ENCODE results near the gene LIMS1. TPM values are rescaled to one million over a fixed set of nuclear protein-coding genes. Genes with fewer than 3 reads are reported as not detected.

Gene LIMS1
- total and polyA plus RNA-seq, 2 donors (not counting 3 experiments of a cell fraction or from before 2014, with no cell fraction given) = 153 to 229 TPM

DNA sequence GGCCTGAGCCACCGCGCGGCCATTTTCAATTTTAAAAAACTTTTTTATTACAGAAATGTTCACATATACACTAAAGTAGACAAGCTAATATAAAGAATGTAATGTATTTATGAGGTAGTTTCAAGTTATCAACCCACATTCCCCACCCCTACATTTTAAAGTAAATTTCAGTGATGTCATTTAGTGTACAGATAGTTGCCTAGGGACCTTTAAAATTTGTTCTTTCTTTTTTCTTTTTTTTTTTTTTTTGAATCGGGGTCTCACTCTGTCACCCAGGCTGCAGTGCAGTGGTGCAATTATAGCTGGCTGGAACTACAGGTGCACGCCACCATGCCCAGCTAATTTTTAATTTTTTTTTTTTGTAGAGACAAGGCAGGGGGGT, 2.6 kb upstream of the LIMS1 start:
- ChIA-PET CTCF (no interaction called here), POLR2A (no interaction called here)
- H3K36me3 ChIP-seq (ENCODE audit: control insufficient read depth in 2 of 2, extremely low read depth in 1 of 2, insufficient read depth in 2 of 2, low read length in 2 of 2) = no peaks in the 10 kb centered on the region
- intact Hi-C loops (cut with micrococcal nuclease) = loop anchor here (2.0 to 5.0 kb wide), 2 partner anchors 83 to 164 kb away; partner anchors contain the start of gene GCC2
- H3K9me3 ChIP-seq (replicated peaks; ENCODE audit: control insufficient read depth, insufficient read depth, low read length) = no peaks in the 10 kb centered on the region
- H3K4me1 ChIP-seq (ENCODE audit: control insufficient read depth, extremely low read depth, insufficient read depth, low read length) = peaks cover 15% of the 10 kb centered on the region
- no peaks in the 10 kb centered on the region for H3K27me3 ChIP-seq (ENCODE audit: control insufficient read depth in 2 of 2, insufficient read depth in 2 of 2, low read length in 2 of 2)
- no peak overlapping the region for H2AFZ ChIP-seq (ENCODE audit: low read depth, low read length)
- no peak for DNase-seq (ENCODE audit: low read depth, low spot score)
- peaks cover 20% of the 10 kb centered on the region for H3K79me2 ChIP-seq (ENCODE audit: control insufficient read depth, insufficient read depth, low read length)
- dilution Hi-C loops (cut with MboI; ENCODE audit: extremely low pct_ligation_motif_present, low sequenced_read_pairs) = no loop called here
- TF ChIP-seq POLR2AphosphoS5 (IDR thresholded peaks at IDR 0.05; ENCODE audit: insufficient read depth, low read depth, low read length) (no peak), EZH2 (IDR thresholded peaks at IDR 0.05; ENCODE audit: borderline replicate concordance, low read depth, low read length, severe bottlenecking) (no peak), FOS (IDR thresholded peaks at IDR 0.05; ENCODE audit: borderline replicate concordance, insufficient read depth, low read length) (no peak), GATA2 (IDR thresholded peaks at IDR 0.05; ENCODE audit: insufficient read depth, insufficient read length, low read depth, low read length) (no peak), JUN (IDR thresholded peaks at IDR 0.05; ENCODE audit: borderline replicate concordance, insufficient read depth, insufficient read length, low read depth) (no peak), MAX (IDR thresholded peaks at IDR 0.05; ENCODE audit: insufficient read depth, insufficient read length) (no peak), POLR2A (IDR thresholded peaks at IDR 0.05; ENCODE audit: low read depth, low read length) (no peak), MYC (IDR thresholded peaks at IDR 0.05; ENCODE audit: low read depth, low read length) (no peak)
- TF ChIP-seq, protein P1, sequence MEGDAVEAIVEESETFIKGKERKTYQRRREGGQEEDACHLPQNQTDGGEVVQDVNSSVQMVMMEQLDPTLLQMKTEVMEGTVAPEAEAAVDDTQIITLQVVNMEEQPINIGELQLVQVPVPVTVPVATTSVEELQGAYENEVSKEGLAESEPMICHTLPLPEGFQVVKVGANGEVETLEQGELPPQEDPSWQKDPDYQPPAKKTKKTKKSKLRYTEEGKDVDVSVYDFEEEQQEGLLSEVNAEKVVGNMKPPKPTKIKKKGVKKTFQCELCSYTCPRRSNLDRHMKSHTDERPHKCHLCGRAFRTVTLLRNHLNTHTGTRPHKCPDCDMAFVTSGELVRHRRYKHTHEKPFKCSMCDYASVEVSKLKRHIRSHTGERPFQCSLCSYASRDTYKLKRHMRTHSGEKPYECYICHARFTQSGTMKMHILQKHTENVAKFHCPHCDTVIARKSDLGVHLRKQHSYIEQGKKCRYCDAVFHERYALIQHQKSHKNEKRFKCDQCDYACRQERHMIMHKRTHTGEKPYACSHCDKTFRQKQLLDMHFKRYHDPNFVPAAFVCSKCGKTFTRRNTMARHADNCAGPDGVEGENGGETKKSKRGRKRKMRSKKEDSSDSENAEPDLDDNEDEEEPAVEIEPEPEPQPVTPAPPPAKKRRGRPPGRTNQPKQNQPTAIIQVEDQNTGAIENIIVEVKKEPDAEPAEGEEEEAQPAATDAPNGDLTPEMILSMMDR (IDR thresholded peaks at IDR 0.05; ENCODE audit: extremely low read depth in 1 of 2, insufficient read depth in 1 of 2, low read depth in 1 of 2, low read length in 2 of 2) = no peak
- H3K4me2 ChIP-seq (ENCODE audit: insufficient read depth, low read length) = no peak overlapping the region
- no peak overlapping the region for H3K27ac ChIP-seq (ENCODE audit: insufficient read depth, low read depth, low read length)
- no peaks in the 10 kb centered on the region for H3K9me1 ChIP-seq (replicated peaks; ENCODE audit: control insufficient read depth, extremely low read depth, insufficient read depth, low read length)
- H3K4me3 ChIP-seq (replicated peaks in 1 of 3; ENCODE audit: insufficient read depth in 1 of 3, low read depth in 1 of 3, low read length in 3 of 3) = no peak overlapping the region
- no peak for FAIRE-seq
- H3K9ac ChIP-seq (replicated peaks; ENCODE audit: extremely low read depth, insufficient read depth, low read length) = no peak overlapping the region
- BruUV-seq (replicated peaks) = no TSS peak
- H4K20me1 ChIP-seq (replicated peaks; ENCODE audit: control insufficient read depth, extremely low read depth, insufficient read depth, low read length) = no peaks in the 10 kb centered on the region

Measured in endothelial cell of umbilical vein (primary cell).